ENCODE data around the gene ZNF488. TPM values are rescaled to one million over a fixed set of nuclear protein-coding genes. Genes with fewer than 3 reads are reported as not detected.

Gene ZNF488
- total and polyA plus RNA-seq, 2 experiments from 2014 or later: 0.15 to 1.2 TPM

GRCh38 chr10:47331491-47331890, 52.6 kb downstream of the ZNF488 start:
- Histone ChIP-seq H3K4me3 (no peak overlapping the region), H3K4me1 (ENCODE audit: low read depth) (peaks cover 10% of the 10 kb centered on the region), H3K9me3 (ENCODE audit: low read depth) (no peaks in the 10 kb centered on the region), H3K27ac (no peak overlapping the region), H3K27me3 (peaks cover 6% of the 10 kb centered on the region), H3K36me3 (no peaks in the 10 kb centered on the region)
- TF ChIP-seq, protein P1, sequence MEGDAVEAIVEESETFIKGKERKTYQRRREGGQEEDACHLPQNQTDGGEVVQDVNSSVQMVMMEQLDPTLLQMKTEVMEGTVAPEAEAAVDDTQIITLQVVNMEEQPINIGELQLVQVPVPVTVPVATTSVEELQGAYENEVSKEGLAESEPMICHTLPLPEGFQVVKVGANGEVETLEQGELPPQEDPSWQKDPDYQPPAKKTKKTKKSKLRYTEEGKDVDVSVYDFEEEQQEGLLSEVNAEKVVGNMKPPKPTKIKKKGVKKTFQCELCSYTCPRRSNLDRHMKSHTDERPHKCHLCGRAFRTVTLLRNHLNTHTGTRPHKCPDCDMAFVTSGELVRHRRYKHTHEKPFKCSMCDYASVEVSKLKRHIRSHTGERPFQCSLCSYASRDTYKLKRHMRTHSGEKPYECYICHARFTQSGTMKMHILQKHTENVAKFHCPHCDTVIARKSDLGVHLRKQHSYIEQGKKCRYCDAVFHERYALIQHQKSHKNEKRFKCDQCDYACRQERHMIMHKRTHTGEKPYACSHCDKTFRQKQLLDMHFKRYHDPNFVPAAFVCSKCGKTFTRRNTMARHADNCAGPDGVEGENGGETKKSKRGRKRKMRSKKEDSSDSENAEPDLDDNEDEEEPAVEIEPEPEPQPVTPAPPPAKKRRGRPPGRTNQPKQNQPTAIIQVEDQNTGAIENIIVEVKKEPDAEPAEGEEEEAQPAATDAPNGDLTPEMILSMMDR (IDR thresholded peaks at IDR 0.05; ENCODE audit: low read depth, low read length): no peak
- no peak for DNase-seq (ENCODE audit: low read depth in 1 of 2, low spot score in 1 of 2)

DNA sequence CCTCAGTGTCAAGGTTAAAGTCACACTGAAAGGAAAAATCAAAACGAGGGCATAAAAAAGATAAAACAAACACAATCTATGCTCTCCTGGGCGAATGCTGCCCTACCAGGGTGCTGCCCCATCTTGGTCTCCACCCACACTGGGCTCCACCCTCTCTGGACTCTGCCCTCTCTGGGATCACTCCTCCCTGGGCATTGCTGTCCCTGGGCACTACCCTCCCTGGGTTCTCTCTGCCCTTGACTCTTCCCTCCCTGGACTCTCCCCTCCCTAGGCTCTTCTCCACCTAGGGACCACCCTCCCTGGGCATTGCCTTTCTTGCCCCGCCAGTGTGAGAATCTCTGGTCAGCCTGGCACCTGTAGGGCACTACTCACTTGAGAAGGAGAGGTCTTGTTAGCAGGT, 53.3 kb downstream of the ZNF488 start:
- Histone ChIP-seq H3K4me1 (ENCODE audit: low read depth) (peaks cover 12% of the 10 kb centered on the region), H3K36me3 (no peaks in the 10 kb centered on the region), H3K4me3 (no peak overlapping the region), H3K27ac (no peak overlapping the region), H3K9me3 (ENCODE audit: low read depth) (no peaks in the 10 kb centered on the region), H3K27me3 (peaks cover 6% of the 10 kb centered on the region)
- no peak for DNase-seq (ENCODE audit: low read depth in 1 of 2, low spot score in 1 of 2)
- TF ChIP-seq, protein P1 (IDR thresholded peaks at IDR 0.05; ENCODE audit: low read depth, low read length): no peak

GRCh38 chr10:47330366-47330765, 53.7 kb downstream of the ZNF488 start:
- no peak overlapping the region for H3K4me3 ChIP-seq
- DNase-seq (ENCODE audit: low read depth in 1 of 2, low spot score in 1 of 2): no peak
- no peaks in the 10 kb centered on the region for H3K36me3 ChIP-seq
- H3K27me3 ChIP-seq: peaks cover 6% of the 10 kb centered on the region
- no peak overlapping the region for H3K27ac ChIP-seq
- peaks cover 12% of the 10 kb centered on the region for H3K4me1 ChIP-seq (ENCODE audit: low read depth)
- no peaks in the 10 kb centered on the region for H3K9me3 ChIP-seq (ENCODE audit: low read depth)
- TF ChIP-seq, protein P1 (IDR thresholded peaks at IDR 0.05; ENCODE audit: low read depth, low read length): no peak

DNA sequence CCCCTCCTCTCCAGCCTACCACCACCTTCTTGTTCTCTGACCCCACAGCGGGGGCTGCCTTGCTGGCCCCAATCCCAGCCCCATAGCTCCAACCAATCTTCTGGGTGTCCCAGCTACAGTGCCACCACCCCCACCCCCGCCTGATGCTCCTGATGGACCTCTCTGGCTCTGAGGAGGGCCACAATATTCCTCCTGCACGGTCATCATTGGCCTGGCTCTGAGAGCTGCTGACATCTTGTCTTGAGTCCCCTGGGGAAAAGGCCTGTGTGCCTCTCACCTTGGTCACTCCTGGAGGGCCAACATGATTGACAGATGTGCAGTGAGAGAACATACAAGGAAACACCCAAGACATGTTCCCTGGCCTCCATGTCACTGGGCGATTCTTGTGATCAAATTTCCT, 54.2 kb downstream of the ZNF488 start:
- no peaks in the 10 kb centered on the region for H3K36me3 ChIP-seq
- TF ChIP-seq, protein P1 (IDR thresholded peaks at IDR 0.05; ENCODE audit: low read depth, low read length): no peak
- no peak overlapping the region for H3K4me3 ChIP-seq
- H3K9me3 ChIP-seq (ENCODE audit: low read depth): no peaks in the 10 kb centered on the region
- H3K27me3 ChIP-seq: peaks cover 6% of the 10 kb centered on the region
- DNase-seq (ENCODE audit: low read depth in 1 of 2, low spot score in 1 of 2): no peak
- no peak overlapping the region for H3K27ac ChIP-seq
- peaks cover 12% of the 10 kb centered on the region for H3K4me1 ChIP-seq (ENCODE audit: low read depth)

DNA sequence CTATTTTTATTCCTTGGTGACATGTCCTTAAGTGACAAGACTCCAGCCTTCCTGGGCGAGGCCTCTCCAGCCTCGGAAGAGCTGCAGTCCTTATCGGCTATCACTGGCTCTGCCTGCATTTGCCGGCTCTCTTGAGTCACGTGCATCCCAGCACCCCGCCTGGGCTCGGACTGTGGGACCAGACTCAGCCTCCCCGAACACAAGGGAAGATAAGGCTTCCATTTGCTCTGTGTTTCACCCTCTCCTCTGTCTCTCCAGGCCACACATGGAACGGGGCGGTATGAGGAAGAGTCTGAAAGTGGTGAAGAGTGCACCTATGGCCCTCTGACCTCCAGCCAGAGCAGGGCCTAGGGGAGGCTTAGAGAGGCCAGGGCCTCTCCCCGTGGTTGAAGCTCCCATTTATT, 57.2 kb downstream of the ZNF488 start:
- Histone ChIP-seq H3K27ac (peak overlapping the region; percentile 74), H3K4me3 (no peak overlapping the region), H3K9me3 (ENCODE audit: low read depth) (no peaks in the 10 kb centered on the region), H3K36me3 (no peaks in the 10 kb centered on the region), H3K27me3 (no peaks in the 10 kb centered on the region), H3K4me1 (ENCODE audit: low read depth) (peaks cover 35% of the 10 kb centered on the region)
- peak in 1 of 2 donors; percentile 57 for DNase-seq (ENCODE audit: low read depth in 1 of 2, low spot score in 1 of 2)
- TF ChIP-seq, protein P1 (IDR thresholded peaks at IDR 0.05; ENCODE audit: low read depth, low read length): no peak
